Subcutaneous adipose tissue (tissue), 4 donors: ENCODE data around the gene KIF3B. TPM values are rescaled to one million over a fixed set of nuclear protein-coding genes. Genes with fewer than 3 reads are reported as not detected.

Experiments used
- total RNA-seq, 4 donors: library from RNA; depleted of rRNA; stranded (reverse); fragments of >200 nt; gene quantifications; one replicate each; pipeline ENCODE4 v1.1.0, GENCODE V29; 2016
- TF ChIP-seq, protein P1 (sequence below): fragments of 450-650 bp; IDR thresholded peaks from one replicate; pipeline ENCODE4 v1.5.1; 2016; ENCODE audit warnings: low read depth, mild to moderate bottlenecking, control low read depth, antibody characterized with exemption, moderate library complexity

Gene KIF3B
- total RNA-seq, 4 donors from 2014 or later, result 17.7 to 23.8 (median 21.2) TPM

DNA sequence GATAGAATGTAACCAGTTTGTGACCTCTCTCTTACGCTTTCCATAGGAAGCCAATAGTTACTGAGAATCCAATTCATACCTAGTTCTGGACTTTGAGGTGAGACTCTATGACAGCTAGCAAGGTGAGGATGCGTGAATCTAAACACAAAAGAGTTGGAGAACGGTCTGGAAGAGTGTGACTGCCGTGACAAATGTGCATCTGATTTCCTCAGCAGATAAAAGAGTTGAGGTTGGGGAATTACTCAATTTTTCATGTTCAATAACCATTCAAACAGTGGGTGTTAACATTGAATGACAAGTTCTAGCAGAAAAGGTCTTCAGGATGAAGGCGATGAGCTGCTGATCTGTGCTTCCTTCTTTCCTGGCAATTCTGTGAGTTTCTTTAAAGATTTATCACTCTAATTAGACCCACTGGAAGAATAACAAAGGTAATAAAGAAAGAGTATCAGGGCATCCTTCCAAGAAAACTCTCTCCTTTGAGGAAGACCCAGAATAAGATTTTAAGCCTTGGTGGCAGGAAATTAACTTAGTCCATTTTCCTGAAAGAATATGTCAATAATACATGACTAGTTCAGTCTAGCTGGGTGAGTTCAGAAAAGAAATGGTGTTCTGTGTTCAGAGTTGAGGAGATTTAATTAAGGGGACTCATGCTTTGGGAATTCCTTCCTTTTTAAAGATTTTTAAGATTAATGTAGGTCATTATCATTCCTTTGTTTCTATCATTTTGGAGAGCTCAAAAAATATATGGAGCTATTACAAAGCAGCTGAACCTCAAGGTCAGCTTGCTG lies 24.5 kb downstream of the KIF3B start:
- TF ChIP-seq, protein P1, sequence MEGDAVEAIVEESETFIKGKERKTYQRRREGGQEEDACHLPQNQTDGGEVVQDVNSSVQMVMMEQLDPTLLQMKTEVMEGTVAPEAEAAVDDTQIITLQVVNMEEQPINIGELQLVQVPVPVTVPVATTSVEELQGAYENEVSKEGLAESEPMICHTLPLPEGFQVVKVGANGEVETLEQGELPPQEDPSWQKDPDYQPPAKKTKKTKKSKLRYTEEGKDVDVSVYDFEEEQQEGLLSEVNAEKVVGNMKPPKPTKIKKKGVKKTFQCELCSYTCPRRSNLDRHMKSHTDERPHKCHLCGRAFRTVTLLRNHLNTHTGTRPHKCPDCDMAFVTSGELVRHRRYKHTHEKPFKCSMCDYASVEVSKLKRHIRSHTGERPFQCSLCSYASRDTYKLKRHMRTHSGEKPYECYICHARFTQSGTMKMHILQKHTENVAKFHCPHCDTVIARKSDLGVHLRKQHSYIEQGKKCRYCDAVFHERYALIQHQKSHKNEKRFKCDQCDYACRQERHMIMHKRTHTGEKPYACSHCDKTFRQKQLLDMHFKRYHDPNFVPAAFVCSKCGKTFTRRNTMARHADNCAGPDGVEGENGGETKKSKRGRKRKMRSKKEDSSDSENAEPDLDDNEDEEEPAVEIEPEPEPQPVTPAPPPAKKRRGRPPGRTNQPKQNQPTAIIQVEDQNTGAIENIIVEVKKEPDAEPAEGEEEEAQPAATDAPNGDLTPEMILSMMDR, result no peak

DNA sequence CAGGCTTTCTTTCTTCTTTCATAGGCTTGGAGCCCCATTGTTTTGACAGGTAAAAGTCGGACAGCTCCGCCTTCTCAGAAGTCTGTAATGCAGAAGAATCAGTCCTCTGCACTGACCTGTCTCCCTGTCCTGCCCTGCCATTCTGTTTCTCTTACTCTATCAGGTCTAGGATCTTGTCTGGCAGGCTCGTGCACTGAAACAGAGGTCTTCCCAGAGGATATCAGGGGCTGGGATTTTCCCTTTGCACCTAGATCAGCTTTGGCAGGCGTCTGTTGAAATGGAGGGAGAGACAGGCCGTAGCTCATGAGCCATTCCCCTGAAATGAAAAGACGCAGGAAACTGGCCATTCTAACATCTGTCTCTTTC lies 25.0 kb downstream of the KIF3B start:
- TF ChIP-seq, protein P1, result no peak

DNA sequence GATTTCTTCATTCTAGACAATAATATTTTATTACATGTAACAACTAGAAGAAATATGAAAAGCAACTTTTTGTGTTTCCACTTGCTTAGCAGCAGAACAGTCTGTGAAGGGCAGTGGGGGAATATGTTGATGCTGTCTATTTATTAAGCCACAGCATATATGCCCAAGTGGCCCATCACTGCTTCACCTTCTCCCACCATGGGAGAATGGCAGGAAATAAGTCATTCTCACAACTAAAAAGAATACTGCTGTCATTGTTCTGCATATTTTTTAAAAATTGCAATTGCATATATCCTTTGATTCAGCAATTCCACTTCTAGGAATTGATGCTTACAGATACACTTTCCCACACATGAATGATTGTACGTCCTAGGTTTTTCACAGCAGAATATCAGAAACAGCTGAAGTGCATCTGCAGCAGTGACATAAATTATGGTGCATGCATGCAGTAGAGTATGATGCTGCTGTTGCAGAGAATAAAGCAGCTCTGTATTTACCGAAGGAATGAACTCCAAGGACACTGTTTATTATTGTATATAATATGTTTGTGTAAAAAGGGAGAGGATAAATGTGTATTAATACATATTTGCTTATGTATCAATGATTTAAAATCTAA lies 26.8 kb downstream of the KIF3B start:
- TF ChIP-seq, protein P1, result no peak

DNA sequence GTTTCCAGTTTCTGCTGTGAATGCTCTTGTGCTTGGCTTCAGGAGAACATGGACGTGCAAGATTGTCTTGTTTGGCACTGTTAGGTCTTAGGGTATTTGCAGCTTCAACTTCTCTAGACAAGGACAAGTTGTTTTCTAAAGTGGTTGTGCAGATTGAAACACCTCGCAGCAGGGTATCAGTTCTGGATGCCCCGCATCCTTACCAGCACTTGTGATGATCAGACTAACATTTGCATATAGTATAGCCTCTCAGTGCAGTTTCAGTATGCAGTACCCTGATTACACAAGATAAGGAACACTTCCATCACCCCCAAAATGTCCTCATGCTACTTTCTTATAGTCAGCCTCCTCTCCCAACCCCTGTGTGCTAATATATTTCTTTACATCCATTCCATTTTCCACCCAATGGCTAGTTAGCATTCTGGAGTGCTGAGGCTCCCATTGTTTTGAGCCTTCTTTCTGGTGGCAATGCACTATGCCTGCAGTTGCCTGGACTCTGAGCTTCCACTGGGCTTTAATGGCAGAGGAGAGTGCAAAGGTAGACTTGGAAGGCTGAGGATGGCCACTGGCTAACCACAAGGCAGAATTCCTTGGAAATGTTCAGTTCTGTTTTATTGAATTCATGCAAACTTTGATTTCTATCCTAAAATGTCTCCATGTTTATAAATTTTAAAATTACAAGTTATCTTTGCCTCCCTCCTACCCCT lies 35.4 kb downstream of the KIF3B start:
- TF ChIP-seq, protein P1, result no peak

DNA sequence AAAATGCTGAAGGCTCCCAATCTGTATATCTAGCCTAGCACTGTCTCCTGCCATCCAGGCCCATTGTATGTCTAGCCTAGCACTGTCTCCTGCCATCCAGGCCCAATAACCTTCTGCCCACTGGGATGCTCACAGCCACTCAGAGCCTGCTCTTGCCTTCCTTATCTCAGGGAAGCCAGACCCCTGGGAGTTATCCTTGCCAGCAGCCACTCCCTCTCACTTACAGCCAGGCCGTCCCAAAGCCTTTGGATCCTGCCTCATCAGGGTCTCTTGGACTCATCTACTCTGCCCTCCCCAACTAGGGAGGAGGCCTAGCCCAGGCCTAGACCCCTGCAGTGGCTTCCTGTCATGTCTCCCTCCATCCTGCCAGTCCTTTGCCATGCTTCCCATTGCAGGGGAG lies 37.3 kb downstream of the KIF3B start:
- TF ChIP-seq, protein P1, result no peak

DNA sequence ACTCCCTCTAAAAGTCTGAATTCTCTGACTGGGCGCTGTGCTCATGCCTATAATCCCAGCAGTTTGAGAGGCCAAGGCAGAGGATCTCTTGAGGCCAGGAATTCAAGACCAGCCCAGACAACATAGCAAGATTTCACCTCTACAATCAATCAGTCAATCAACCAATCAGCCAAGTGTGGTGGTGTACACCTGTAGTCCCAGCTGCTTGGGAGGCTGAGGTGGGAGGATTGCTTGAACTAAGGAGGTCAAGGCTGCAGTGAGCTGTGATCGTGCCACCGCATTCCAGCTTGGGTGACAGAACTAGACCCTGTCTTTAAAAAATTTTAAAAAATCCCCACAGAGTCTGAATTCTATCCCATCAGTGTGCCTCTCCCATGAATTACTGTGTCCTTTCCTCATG lies 37.9 kb downstream of the KIF3B start:
- TF ChIP-seq, protein P1, result no peak

DNA sequence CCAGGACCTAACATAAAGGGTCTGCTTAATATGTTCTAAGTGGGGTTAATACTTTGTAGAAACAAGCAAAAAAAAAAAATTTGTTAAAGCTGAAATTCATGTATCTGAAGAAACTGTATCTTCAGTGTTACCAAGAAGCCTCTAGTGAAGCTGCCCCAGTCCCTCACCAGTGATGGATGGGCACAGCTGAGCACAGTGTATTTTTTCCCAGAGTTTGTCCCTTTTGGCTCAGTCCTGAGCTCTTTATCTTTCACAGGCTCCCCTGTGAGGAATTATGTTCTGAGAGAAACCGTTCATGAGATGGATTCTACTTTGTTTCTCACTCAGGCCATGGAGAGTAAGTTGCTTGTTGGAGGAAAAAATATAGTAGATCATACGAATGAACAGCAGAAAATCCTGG lies 38.4 kb downstream of the KIF3B start:
- TF ChIP-seq, protein P1, result no peak
